Measurements from ENCODE around the gene PSMB11. TPM values are rescaled to one million over a fixed set of nuclear protein-coding genes. Genes with fewer than 3 reads are reported as not detected.

Gene PSMB11
- total RNA-seq, 1 donor from 2014 or later, result 0.09 TPM

- H3K4me1 Mint-ChIP-seq, result peaks cover 9% of the 10 kb centered on the region
- TF ChIP-seq CTCF (IDR thresholded peaks at IDR 0.05; ENCODE audit: unreplicated experiment), result no peak
- no peak overlapping the region for H3K27ac Mint-ChIP-seq
- DNase-seq (ENCODE audit: low spot score in 2 of 2, unreplicated experiment in 2 of 2), result no peak
- no peaks in the 10 kb centered on the region for H3K9me3 Mint-ChIP-seq
- H3K36me3 Mint-ChIP-seq, result peaks cover 26% of the 10 kb centered on the region
- no peak overlapping the region for H3K4me3 Mint-ChIP-seq
- no peaks in the 10 kb centered on the region for H3K27me3 Mint-ChIP-seq (ENCODE audit: low read depth)
Observed at GRCh38 chr14:23090254-23090636, 48.2 kb downstream of the PSMB11 start.

GRCh38 chr14:23091294-23092225 lies 49.5 kb downstream of the PSMB11 start:
- no peak overlapping the region for H3K4me3 Mint-ChIP-seq
- DNase-seq (ENCODE audit: low spot score in 2 of 2, unreplicated experiment in 2 of 2), result no peak
- peaks cover 11% of the 10 kb centered on the region for H3K4me1 Mint-ChIP-seq

GRCh38 chr14:23093104-23093503 lies 51.1 kb downstream of the PSMB11 start:
- no peaks in the 10 kb centered on the region for H3K9me3 Mint-ChIP-seq
- TF ChIP-seq CTCF (IDR thresholded peaks at IDR 0.05; ENCODE audit: unreplicated experiment), result no peak
- no peaks in the 10 kb centered on the region for H3K27me3 Mint-ChIP-seq (ENCODE audit: low read depth)
- no peak for DNase-seq (ENCODE audit: low spot score in 2 of 2, unreplicated experiment in 2 of 2)
- no peak overlapping the region for H3K27ac Mint-ChIP-seq
- peaks cover 25% of the 10 kb centered on the region for H3K36me3 Mint-ChIP-seq
- peaks cover 20% of the 10 kb centered on the region for H3K4me1 Mint-ChIP-seq
- no peak overlapping the region for H3K4me3 Mint-ChIP-seq

More at GRCh38 chr14:23091294-23092225, 49.5 kb downstream of the PSMB11 start:
- H3K27ac Mint-ChIP-seq, result no peak overlapping the region
- no peaks in the 10 kb centered on the region for H3K9me3 Mint-ChIP-seq
- peaks cover 26% of the 10 kb centered on the region for H3K36me3 Mint-ChIP-seq
- H3K27me3 Mint-ChIP-seq (ENCODE audit: low read depth), result no peaks in the 10 kb centered on the region
- TF ChIP-seq CTCF (IDR thresholded peaks at IDR 0.05; ENCODE audit: unreplicated experiment), result no peak

- H3K4me1 Mint-ChIP-seq, result peaks cover 20% of the 10 kb centered on the region
- H3K4me3 Mint-ChIP-seq, result no peak overlapping the region
- no peak overlapping the region for H3K27ac Mint-ChIP-seq
Observed at GRCh38 chr14:23093526-23093925, 51.5 kb downstream of the PSMB11 start.

More at GRCh38 chr14:23093526-23093925, 51.5 kb downstream of the PSMB11 start:
- no peak for DNase-seq (ENCODE audit: low spot score in 2 of 2, unreplicated experiment in 2 of 2)
- Mint-ChIP-seq H3K27me3 (ENCODE audit: low read depth) (no peaks in the 10 kb centered on the region), H3K36me3 (peaks cover 26% of the 10 kb centered on the region), H3K9me3 (no peaks in the 10 kb centered on the region)
- no peak for TF ChIP-seq CTCF (IDR thresholded peaks at IDR 0.05; ENCODE audit: unreplicated experiment)

Other genes starting within 250 kb of the PSMB11 start
- 8.3 to 9.8 TPM (median 8.9 TPM) in 3 replicates for gene SLC7A7, start 226.8 kb upstream of the PSMB11 start, total RNA-seq
- 67.4 to 77.0 TPM (median 74.4 TPM) in 3 replicates for gene MRPL52, start 212.3 kb upstream of the PSMB11 start, total RNA-seq
- 302 to 306 TPM (median 304 TPM) in 3 replicates for gene MMP14, start 205.6 kb upstream of the PSMB11 start, total RNA-seq
- gene LRP10, start 170.5 kb upstream of the PSMB11 start, total RNA-seq, result 38.6 to 40.4 TPM (median 39.8 TPM) in 3 replicates
- 2.6 to 3.0 TPM (median 3.0 TPM) in 3 replicates for gene REM2, start 159.0 kb upstream of the PSMB11 start, total RNA-seq
- gene RBM23, start 123.1 kb upstream of the PSMB11 start, total RNA-seq, result 97.9 to 106 TPM (median 101 TPM) in 3 replicates
- gene PRMT5, start 112.8 kb upstream of the PSMB11 start, total RNA-seq, result 86.2 to 89.8 TPM (median 86.2 TPM) in 3 replicates
- 32.7 to 33.2 TPM (median 33.0 TPM) in 3 replicates for gene HAUS4, start 85.1 kb upstream of the PSMB11 start, total RNA-seq
- 108 to 110 TPM (median 109 TPM) in 3 replicates for gene AJUBA, start 59.7 kb upstream of the PSMB11 start, total RNA-seq
- 14.0 to 15.1 TPM (median 14.9 TPM) in 3 replicates for gene C14orf93, start 32.1 kb upstream of the PSMB11 start, total RNA-seq
- 121 to 124 TPM (median 123 TPM) in 3 replicates for gene PSMB5, start 7.3 kb upstream of the PSMB11 start, total RNA-seq
- gene CDH24, start 15.3 kb downstream of the PSMB11 start, total RNA-seq, result 26.4 to 30.4 TPM (median 29.3 TPM) in 3 replicates
- gene ACIN1, start 52.9 kb downstream of the PSMB11 start, total RNA-seq, result 372 to 401 TPM (median 374 TPM) in 3 replicates
- gene C14orf119, start 53.3 kb downstream of the PSMB11 start, total RNA-seq, result 43.2 to 48.5 TPM (median 45.6 TPM) in 3 replicates
- not detected in 3 replicates for gene CIROP, start 62.8 kb downstream of the PSMB11 start, total RNA-seq
- not detected in 3 replicates for gene CEBPE, start 77.0 kb downstream of the PSMB11 start, total RNA-seq
- 52.5 to 62.3 TPM (median 58.7 TPM) in 3 replicates for gene SLC7A8, start 141.4 kb downstream of the PSMB11 start, total RNA-seq
- gene RNF212B, start 195.7 kb downstream of the PSMB11 start, total RNA-seq, result not detected in 3 replicates
- gene HOMEZ, start 243.9 kb downstream of the PSMB11 start, total RNA-seq, result 11.9 to 14.4 TPM (median 13.7 TPM) in 3 replicates

Data from mesothelial cell of epicardium (in vitro differentiated cells).